CD14-positive monocyte (primary cell): ENCODE measurements around the gene TRAF3IP3. TPM values are rescaled to one million over a fixed set of nuclear protein-coding genes. Genes with fewer than 3 reads are reported as not detected.

Experiments
- DNase-seq, 3 donors: peaks; one replicate each; pipeline ENCODE4 v3.0.0-alpha.2; 2011 to 2022
- H2AFZ ChIP-seq: 2 replicates; pipeline ENCODE4 v1.6.0; 2012; ENCODE audit warnings: mild to moderate bottlenecking, low read depth, low read length, inconsistent platforms; ENCODE audit not compliant: insufficient read depth, poor library complexity, severe bottlenecking
- H3K27ac ChIP-seq, 2 donors: 1 replicate in 1 of 2; 2 replicates in 1 of 2; pipeline ENCODE4 v1.5.1; 2012 to 2013; ENCODE audit warnings: low read length in 2 of 2, control low read depth in 1 of 2, inconsistent platforms in 1 of 2, low read depth in 1 of 2, mild to moderate bottlenecking in 1 of 2
- H3K27me3 ChIP-seq, 2 donors: one replicate each; pipeline versions ENCODE4 v1.6.0 to v1.6.1; 2011 to 2013; ENCODE audit warnings: low read length in 2 of 2; ENCODE audit not compliant: control insufficient read depth in 2 of 2, insufficient read depth in 2 of 2
- H3K36me3 ChIP-seq, 2 donors: replicated peaks in 1 of 2; 1 replicate in 1 of 2; 2 replicates in 1 of 2; pipeline versions ENCODE4 v1.5.1 to v1.6.1; 2012 to 2013; ENCODE audit warnings: low read length in 2 of 2, control low read depth in 1 of 2, inconsistent platforms in 1 of 2, mild to moderate bottlenecking in 1 of 2; ENCODE audit not compliant: insufficient read depth in 2 of 2, control insufficient read depth in 1 of 2
- H3K4me1 ChIP-seq, 2 donors: 1 replicate in 1 of 2; 2 replicates in 1 of 2; pipeline versions ENCODE4 v1.5.1 to v1.6.1; 2012 to 2013; ENCODE audit warnings: low read length in 2 of 2, control low read depth in 1 of 2, inconsistent platforms in 1 of 2, mild to moderate bottlenecking in 1 of 2, moderate library complexity in 1 of 2; ENCODE audit not compliant: insufficient read depth in 2 of 2, control insufficient read depth in 1 of 2
- H3K4me2 ChIP-seq: replicated peaks from 2 replicates; pipeline ENCODE3; 2012; ENCODE audit warnings: low read length, moderate library complexity, mild to moderate bottlenecking; ENCODE audit not compliant: poor library complexity, severe bottlenecking; ENCODE audit errors: extremely low read depth
- H3K4me3 ChIP-seq, 3 experiments: fragments of 200-600 bp in 1 of 3; sonication (generic) in 1 of 3; replicated peaks in 1 of 3; 1 replicate in 2 of 3; 2 replicates in 1 of 3; pipeline ENCODE4 v1.5.1; 2011 to 2013; ENCODE audit warnings: low read length in 3 of 3, mild to moderate bottlenecking in 3 of 3, control low read depth in 2 of 3, low read depth in 2 of 3, inconsistent platforms in 1 of 3, moderate library complexity in 1 of 3
- H3K79me2 ChIP-seq: 2 replicates; pipeline ENCODE4 v1.6.0; 2012; ENCODE audit warnings: mild to moderate bottlenecking, control low read depth, inconsistent platforms, low read length, moderate library complexity; ENCODE audit not compliant: insufficient read depth
- H3K9ac ChIP-seq: 2 replicates; pipeline ENCODE4 v1.6.0; 2017; ENCODE audit warnings: low read length, mild to moderate bottlenecking; ENCODE audit not compliant: insufficient read depth, poor library complexity, severe bottlenecking
- H3K9me3 ChIP-seq, 2 donors: replicated peaks in 1 of 2; 1 replicate in 1 of 2; 2 replicates in 1 of 2; pipeline versions ENCODE4 v1.5.1 to v1.6.1; 2012 to 2013; ENCODE audit warnings: low read length in 2 of 2, control low read depth in 1 of 2; ENCODE audit not compliant: control insufficient read depth in 1 of 2, insufficient read depth in 1 of 2
- H4K20me1 ChIP-seq: 2 replicates; pipeline ENCODE4 v1.6.0; 2012; ENCODE audit warnings: mild to moderate bottlenecking, low read length, control low read depth, moderate library complexity; ENCODE audit not compliant: insufficient read depth
- H3K27ac Mint-ChIP-seq, 7 donors: one replicate each; pipeline ENCODE4 v1.8.0; 2020; ENCODE audit warnings: mild to moderate bottlenecking in 7 of 7, mixed read lengths in 7 of 7, moderate library complexity in 6 of 7, inconsistent platforms in 2 of 7
- H3K27me3 Mint-ChIP-seq, 3 donors: one replicate each; pipeline ENCODE4 v1.8.0; 2021 to 2022; ENCODE audit warnings: low read depth in 3 of 3, mild to moderate bottlenecking in 3 of 3, mixed read lengths in 3 of 3, moderate library complexity in 3 of 3, inconsistent platforms in 1 of 3
- H3K36me3 Mint-ChIP-seq, 2 donors: one replicate each; pipeline ENCODE4 v1.8.0; 2020; ENCODE audit warnings: mixed read lengths in 2 of 2, inconsistent platforms in 1 of 2, mild to moderate bottlenecking in 1 of 2
- H3K4me1 Mint-ChIP-seq: one replicate; pipeline ENCODE4 v1.8.0; 2020; ENCODE audit warnings: mild to moderate bottlenecking, mixed read lengths
- H3K4me3 Mint-ChIP-seq, 2 donors: one replicate each; pipeline ENCODE4 v1.8.0; 2020; ENCODE audit warnings: mild to moderate bottlenecking in 2 of 2, mixed read lengths in 2 of 2, moderate library complexity in 1 of 2
- H3K9me3 Mint-ChIP-seq, 7 donors: one replicate each; pipeline ENCODE4 v1.8.0; 2020 to 2022; ENCODE audit warnings: mixed read lengths in 7 of 7, mild to moderate bottlenecking in 6 of 7, moderate library complexity in 6 of 7, inconsistent platforms in 2 of 7
- WGBS: methylation state at CpG from one replicate; pipeline ENCODE4 v1.1.5; 2013; ENCODE audit warnings: missing lambda C conversion rate; ENCODE audit not compliant: insufficient coverage; 5-methylcytosine and 5-hydroxymethylcytosine counted together
- intact Hi-C, 2 donors: fragments of 100-400 bp; cut with micrococcal nuclease; formaldehyde crosslinking; loops; one replicate each; pipeline versions ENCODE4 v1.15.0 to v1.15.1; 2023
- polyA plus RNA-seq, 3 donors: library from polyadenylated mRNA; depleted of rRNA in 1 of 3; unstranded in 2 of 3; stranded (reverse) in 1 of 3; fragments of 300-500 nt in 2 of 3; fragments of >200 nt in 1 of 3; fragmentation: Illumina TruSeq in 2 of 3; gene quantifications; 1 replicate in 2 of 3; 2 replicates in 1 of 3; pipeline ENCODE4 v1.2.3, GENCODE V29; 2012 to 2021
- TF ChIP-seq, protein P1 (sequence below): fragments of 200-600 bp; IDR thresholded peaks from one replicate; pipeline ENCODE4 v1.8.0; 2022; ENCODE audit warnings: antibody characterized with exemption, mild to moderate bottlenecking

The TRAF3IP3 gene
- polyA plus RNA-seq, 3 donors, result 89.3 to 266 (median 111) TPM

DNA sequence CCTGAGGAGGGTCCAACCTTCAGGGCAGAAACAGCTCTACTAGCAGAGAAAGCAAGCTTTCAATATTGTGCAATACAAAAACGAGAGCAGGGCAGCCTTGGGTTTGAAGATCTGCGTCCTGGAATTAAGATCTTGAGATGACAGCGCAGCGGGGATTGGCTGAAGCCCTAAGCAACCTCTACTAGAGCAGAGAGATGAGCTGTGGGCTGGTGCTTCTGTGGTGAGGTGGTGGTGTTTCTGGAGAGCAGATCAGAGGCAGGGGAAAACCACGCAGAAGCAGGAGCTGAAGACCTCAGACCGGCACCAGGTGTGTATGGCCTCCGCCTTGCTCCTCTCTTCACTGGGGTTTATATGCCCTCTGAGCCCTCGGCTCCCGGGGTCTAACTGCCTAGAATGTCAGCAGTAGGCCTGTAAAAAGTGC is 12.5 kb downstream of the TRAF3IP3 start:
- peak overlapping the region; percentile 58 for H3K9ac ChIP-seq
- no peaks in the 10 kb centered on the region for H3K27me3 ChIP-seq
- H3K4me2 ChIP-seq, result peak overlapping the region; percentile 93
- H3K36me3 ChIP-seq, result peaks cover 34 to 61% of the 10 kb centered on the region in 2 donors
- peak overlapping the region; percentile 48 to 82 (median 55) for H3K4me3 ChIP-seq
- Mint-ChIP-seq H3K4me3 (no peak overlapping the region), H3K9me3 (peaks cover 0 to 3% (median 0%) of the 10 kb centered on the region in 7 donors), H3K36me3 (peaks cover 26 to 58% of the 10 kb centered on the region in 2 donors), H3K27ac (no peak overlapping the region), H3K27me3 (no peaks in the 10 kb centered on the region), H3K4me1 (peaks cover 48% of the 10 kb centered on the region)
- H3K4me1 ChIP-seq, result peaks cover 66 to 91% of the 10 kb centered on the region in 2 donors
- H3K9me3 ChIP-seq, result no peaks in the 10 kb centered on the region
- DNase-seq, result peak; percentile 52 to 67 (median 63)
- peaks cover 67% of the 10 kb centered on the region for H3K79me2 ChIP-seq
- TF ChIP-seq, protein P1, sequence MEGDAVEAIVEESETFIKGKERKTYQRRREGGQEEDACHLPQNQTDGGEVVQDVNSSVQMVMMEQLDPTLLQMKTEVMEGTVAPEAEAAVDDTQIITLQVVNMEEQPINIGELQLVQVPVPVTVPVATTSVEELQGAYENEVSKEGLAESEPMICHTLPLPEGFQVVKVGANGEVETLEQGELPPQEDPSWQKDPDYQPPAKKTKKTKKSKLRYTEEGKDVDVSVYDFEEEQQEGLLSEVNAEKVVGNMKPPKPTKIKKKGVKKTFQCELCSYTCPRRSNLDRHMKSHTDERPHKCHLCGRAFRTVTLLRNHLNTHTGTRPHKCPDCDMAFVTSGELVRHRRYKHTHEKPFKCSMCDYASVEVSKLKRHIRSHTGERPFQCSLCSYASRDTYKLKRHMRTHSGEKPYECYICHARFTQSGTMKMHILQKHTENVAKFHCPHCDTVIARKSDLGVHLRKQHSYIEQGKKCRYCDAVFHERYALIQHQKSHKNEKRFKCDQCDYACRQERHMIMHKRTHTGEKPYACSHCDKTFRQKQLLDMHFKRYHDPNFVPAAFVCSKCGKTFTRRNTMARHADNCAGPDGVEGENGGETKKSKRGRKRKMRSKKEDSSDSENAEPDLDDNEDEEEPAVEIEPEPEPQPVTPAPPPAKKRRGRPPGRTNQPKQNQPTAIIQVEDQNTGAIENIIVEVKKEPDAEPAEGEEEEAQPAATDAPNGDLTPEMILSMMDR, result no peak
- peak overlapping the region; percentile 93 to 96 for H3K27ac ChIP-seq
- WGBS, result 2% methylated on average over 7 of the region's 9 CpGs
- intact Hi-C loops, result loop anchor here (2.0 to 5.0 kb wide), 2 partner anchors 16 to 96 kb away; no protein-coding TSS in a partner anchor
- H2AFZ ChIP-seq, result peak overlapping the region; percentile 6
- H4K20me1 ChIP-seq, result peaks cover 32% of the 10 kb centered on the region

DNA sequence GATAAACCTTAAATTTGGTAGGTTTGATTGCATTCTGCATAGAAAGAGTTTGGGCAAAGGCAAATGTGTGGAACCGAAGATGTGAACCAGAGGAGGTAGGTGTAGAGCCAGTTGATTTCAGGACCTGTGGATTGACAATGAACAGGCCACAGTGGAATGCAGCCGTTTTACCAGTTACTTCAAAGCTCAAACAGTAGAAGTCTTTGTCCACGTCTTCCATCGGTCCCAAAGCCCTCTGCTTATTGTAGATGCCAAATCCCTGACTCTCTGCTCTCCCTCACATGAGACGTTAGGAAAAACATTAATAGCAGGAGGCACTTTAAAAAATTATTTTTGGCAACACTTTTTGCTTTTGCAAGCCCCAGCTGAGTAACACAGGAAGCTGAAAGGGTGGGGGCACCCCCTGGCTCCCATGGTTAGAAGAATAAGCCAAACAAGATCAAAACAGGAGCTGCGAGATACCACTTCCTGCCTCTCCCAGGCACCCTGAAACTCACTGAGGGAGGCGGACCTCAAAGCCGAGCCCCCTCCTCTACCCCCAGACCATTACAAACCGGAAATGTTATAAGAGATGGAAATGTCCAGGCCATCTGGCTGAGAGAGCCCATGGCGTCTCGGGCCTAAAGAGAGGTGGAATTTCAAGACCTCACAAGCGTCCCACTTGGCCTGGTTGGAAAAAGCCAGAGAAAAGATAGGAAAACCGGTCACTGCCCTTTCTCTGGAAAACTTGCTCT is 13.5 kb downstream of the TRAF3IP3 start:
- peak overlapping the region; percentile 93 for H3K4me2 ChIP-seq

More for the DNA sequence above, 13.5 kb downstream of the TRAF3IP3 start:
- peaks cover 0 to 3% (median 0%) of the 10 kb centered on the region in 7 donors for H3K9me3 Mint-ChIP-seq
- TF ChIP-seq, protein P1, result no peak
- Histone ChIP-seq H3K4me3 (peak overlapping the region; percentile 48 to 82 (median 55)), H3K79me2 (peaks cover 58% of the 10 kb centered on the region), H3K9me3 (no peaks in the 10 kb centered on the region), H2AFZ (peak overlapping the region; percentile 28), H3K4me1 (peaks cover 70 to 91% of the 10 kb centered on the region in 2 donors), H3K27ac (peak overlapping the region; percentile 93 to 96), H3K9ac (peak overlapping the region; percentile 58), H3K27me3 (no peaks in the 10 kb centered on the region), H3K36me3 (peaks cover 29 to 61% of the 10 kb centered on the region in 2 donors), H4K20me1 (peaks cover 42% of the 10 kb centered on the region)
- no peaks in the 10 kb centered on the region for H3K27me3 Mint-ChIP-seq
- 0% methylated on average over 4 of the region's 13 CpGs for WGBS
- intact Hi-C loops, result loop anchor here (2.0 to 5.0 kb wide), 2 partner anchors 17 to 97 kb away; no protein-coding TSS in a partner anchor
- H3K4me1 Mint-ChIP-seq, result peaks cover 51% of the 10 kb centered on the region
- no peak overlapping the region for H3K27ac Mint-ChIP-seq
- peaks cover 21 to 58% of the 10 kb centered on the region in 2 donors for H3K36me3 Mint-ChIP-seq
- no peak overlapping the region for H3K4me3 Mint-ChIP-seq
- DNase-seq, result peak; percentile 77 to 90 (median 85)
